ENCODE results near the gene CXCL17.

The CXCL17 gene

DNA sequence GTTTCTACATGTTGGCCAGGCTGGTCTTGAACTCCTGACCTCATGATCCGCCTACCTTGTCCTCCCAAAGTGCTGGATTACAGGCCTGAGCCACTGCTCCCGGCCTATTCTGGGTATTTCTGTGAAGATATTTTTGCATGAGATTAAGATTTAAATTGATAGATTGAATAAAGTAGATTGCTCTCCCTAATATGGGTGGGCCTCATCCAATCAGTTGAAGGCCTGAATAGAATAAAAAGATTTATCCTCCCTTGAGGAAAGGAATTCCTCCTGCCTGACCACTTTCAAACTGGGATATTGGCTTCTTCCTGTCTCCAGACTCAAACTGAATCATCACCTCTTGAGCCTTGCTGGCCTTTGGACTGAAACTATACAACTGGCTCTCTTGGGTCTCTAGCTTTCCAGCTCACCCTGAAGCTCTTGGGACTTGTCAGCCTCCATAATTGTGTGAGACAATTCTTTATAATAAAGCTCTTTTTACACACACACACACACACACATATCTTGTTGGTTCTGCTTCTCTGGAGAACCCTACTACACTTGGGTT, 36.1 kb upstream of the CXCL17 start:
- Histone ChIP-seq H3K36me3 (no peaks in the 10 kb centered on the region; a peak in 1 of 22 replicates), H3K27ac (peak overlapping the region in 9 of 11 experiments; percentile 75 to 97 (median 87); a peak in 16 of 22 replicates), H3K4me2 (peak overlapping the region in 9 of 11 experiments; percentile 68 to 93 (median 83); a peak in 18 of 22 replicates), H3K4me1 (peaks cover 37 to 100% (median 72%) of the 10 kb centered on the region in 10 experiments), H3K9me3 (replicated peaks in 1 of 11) (peaks cover 0 to 13% (median 0%) of the 10 kb centered on the region in 11 experiments; a peak in 3 of 22 replicates), H4K20me1 (no peaks in the 10 kb centered on the region), H3K9ac (peak overlapping the region in 1 of 11 experiments; percentile 78; a peak in 2 of 22 replicates), H3K27me3 (no peaks in the 10 kb centered on the region), H3K4me3 (no peak overlapping the region)
- TF ChIP-seq Cebpa-rat (IDR thresholded peaks at IDR 0.05): no peak

DNA sequence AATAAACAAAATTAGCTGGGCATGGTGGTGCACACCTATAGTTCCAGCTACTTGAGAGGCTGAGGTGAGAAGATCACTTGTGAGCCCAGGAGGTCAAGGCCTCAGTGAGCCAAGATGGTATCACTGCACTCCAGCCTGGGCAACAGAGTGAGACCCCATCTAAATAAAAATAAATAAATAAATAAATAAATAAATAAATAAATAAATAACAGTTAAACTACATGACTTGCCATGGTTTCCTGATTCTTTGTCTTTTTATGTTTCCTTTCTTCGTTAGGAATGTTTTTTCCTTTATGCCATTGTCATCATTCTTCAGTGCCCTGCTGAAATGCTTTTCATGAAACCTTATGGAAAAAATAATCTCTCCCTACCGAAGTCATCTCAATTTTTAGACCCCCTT, 35.2 kb upstream of the CXCL17 start:
- Histone ChIP-seq H3K4me3 (no peak overlapping the region), H3K4me2 (peak overlapping the region in 2 of 11 experiments; percentile 79 to 93; a peak in 2 of 22 replicates), H3K36me3 (no peaks in the 10 kb centered on the region; a peak in 1 of 22 replicates), H3K27me3 (no peaks in the 10 kb centered on the region), H3K4me1 (peaks cover 37 to 99% (median 73%) of the 10 kb centered on the region in 10 experiments), H3K9ac (no peak overlapping the region), H4K20me1 (no peaks in the 10 kb centered on the region), H3K9me3 (replicated peaks in 1 of 11) (peaks cover 0 to 13% (median 0%) of the 10 kb centered on the region in 11 experiments; a peak in 3 of 22 replicates), H3K27ac (peak overlapping the region in 7 of 11 experiments; percentile 84 to 97 (median 90); a peak in 8 of 22 replicates)
- no peak for TF ChIP-seq Cebpa-rat (IDR thresholded peaks at IDR 0.05)

DNA sequence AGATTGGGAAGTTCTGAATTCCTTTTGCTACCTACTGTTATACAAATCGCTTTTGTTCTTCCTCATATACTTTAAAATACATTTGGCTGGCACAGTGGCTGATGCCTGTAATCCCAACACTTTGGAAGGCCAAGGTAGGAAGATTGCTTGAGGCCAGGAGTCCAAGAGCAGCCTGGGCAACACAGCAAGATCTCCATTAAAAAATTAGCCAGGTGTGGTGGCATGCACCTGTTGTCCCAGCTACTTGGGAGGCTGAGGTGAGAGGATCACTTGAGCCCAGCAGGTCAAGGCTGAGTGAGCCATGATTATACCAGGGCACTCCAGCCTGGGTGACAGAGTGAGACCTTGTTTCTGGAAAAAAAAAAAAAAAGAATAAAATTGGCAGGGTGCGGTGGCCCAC, 34.4 kb upstream of the CXCL17 start:
- Histone ChIP-seq H3K4me3 (no peak overlapping the region), H3K9ac (no peak overlapping the region), H3K36me3 (no peaks in the 10 kb centered on the region; a peak in 1 of 22 replicates), H3K9me3 (replicated peaks in 1 of 11) (peaks cover 0 to 13% (median 0%) of the 10 kb centered on the region in 11 experiments; a peak in 3 of 22 replicates), H4K20me1 (no peaks in the 10 kb centered on the region), H3K4me1 (peaks cover 37 to 99% (median 75%) of the 10 kb centered on the region in 10 experiments), H3K27me3 (no peaks in the 10 kb centered on the region), H3K4me2 (peak overlapping the region in 2 of 11 experiments; percentile 14 to 35; a peak in 3 of 22 replicates), H3K27ac (peak overlapping the region in 7 of 11 experiments; percentile 9 to 96 (median 36); a peak in 9 of 22 replicates)
- TF ChIP-seq Cebpa-rat (IDR thresholded peaks at IDR 0.05): no peak

DNA sequence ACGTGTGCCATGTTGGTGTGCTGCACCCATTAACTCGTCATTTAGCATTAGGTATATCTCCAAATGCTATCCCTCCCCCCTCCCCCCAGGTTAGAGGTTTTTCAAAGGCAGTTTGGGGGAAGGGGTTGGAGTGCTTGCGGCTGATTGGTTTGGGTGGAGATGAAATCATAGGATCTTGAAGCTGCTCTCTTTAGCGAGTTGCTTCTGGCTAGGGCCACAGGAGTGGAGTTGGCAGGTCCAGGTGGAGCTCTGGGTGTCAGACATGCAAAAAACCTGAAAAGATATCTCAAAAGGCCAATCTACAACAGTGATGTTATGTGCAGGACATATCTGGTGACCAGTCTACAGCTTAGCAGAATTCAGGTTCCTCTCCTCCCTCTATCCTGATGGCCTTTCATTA, 32.6 kb upstream of the CXCL17 start:
- no peak for TF ChIP-seq Cebpa-rat (IDR thresholded peaks at IDR 0.05)
- peak overlapping the region in 7 of 11 experiments; percentile 11 to 95 (median 86); a peak in 9 of 22 replicates for H3K4me2 ChIP-seq
- H3K4me3 ChIP-seq: no peak overlapping the region
- H3K9me3 ChIP-seq (replicated peaks in 1 of 11): 0 out of 22 replicates have a peak, but pooled peaks cover 0 to 5% (median 0%) of the 10 kb centered on the region in 11 experiments
- no peaks in the 10 kb centered on the region for H3K27me3 ChIP-seq
- H3K36me3 ChIP-seq: no peaks in the 10 kb centered on the region; a peak in 1 of 22 replicates
- H3K9ac ChIP-seq: no peak overlapping the region
- peaks cover 25 to 100% (median 77%) of the 10 kb centered on the region in 10 experiments for H3K4me1 ChIP-seq
- no peaks in the 10 kb centered on the region for H4K20me1 ChIP-seq
- peak overlapping the region in 7 of 11 experiments; percentile 1 to 96 (median 35); a peak in 12 of 22 replicates for H3K27ac ChIP-seq

DNA sequence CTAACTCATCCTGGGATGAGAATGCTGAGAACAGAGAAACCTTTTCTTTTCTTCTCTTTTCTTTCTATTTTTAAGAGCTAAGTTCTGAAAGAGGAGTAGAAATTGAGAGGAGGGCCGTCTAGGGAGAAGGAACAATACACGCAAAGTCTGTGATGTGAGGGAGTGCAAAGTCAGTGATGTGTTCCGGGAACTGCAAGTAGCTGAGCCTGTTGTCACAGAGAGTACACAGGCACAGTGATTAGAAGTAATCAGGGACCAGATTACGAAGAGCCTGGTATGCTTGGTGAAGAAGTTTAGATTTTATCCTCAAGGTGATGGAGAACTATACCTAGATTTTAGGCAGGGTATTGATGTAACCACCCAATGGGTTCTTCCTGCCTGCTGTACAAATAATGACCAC, 32.0 kb upstream of the CXCL17 start:
- 0 out of 22 replicates have a peak, but pooled peaks of 1 of the 11 experiments have one; percentile 10 for TF ChIP-seq Cebpa-rat (IDR thresholded peaks at IDR 0.05)
- H3K4me2 ChIP-seq: peak overlapping the region in 9 of 11 experiments; percentile 4 to 95 (median 52); a peak in 14 of 22 replicates

DNA sequence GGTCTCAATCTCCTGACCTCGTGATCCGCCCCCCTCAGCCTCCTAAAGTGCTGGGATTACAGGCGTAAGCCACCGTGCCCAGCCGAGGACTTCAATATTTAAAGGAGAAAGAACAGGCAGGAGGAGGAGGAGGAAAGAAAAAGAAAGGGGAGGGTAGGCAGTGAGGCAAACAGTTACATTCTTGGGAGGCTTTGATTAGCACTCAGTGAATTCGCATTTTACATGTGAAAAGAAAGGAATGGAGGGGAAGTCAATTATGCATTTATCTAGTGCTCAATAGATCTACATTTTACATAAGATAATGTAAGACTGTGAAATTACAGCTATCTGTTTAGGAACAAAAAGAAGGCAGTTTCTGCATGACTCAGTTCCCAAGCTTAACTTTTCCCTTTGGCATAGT, 30.9 kb upstream of the CXCL17 start:
- 0 out of 22 replicates have a peak, but pooled peaks cover 0 to 5% (median 0%) of the 10 kb centered on the region in 11 experiments for H3K9me3 ChIP-seq (replicated peaks in 1 of 11)
- no peak for TF ChIP-seq Cebpa-rat (IDR thresholded peaks at IDR 0.05)
- peak overlapping the region in 8 of 11 experiments; percentile 3 to 95 (median 69); a peak in 14 of 22 replicates for H3K4me2 ChIP-seq
- no peaks in the 10 kb centered on the region for H4K20me1 ChIP-seq
- H3K27ac ChIP-seq: peak overlapping the region in 8 of 11 experiments; percentile 27 to 97 (median 92); a peak in 11 of 22 replicates
- H3K36me3 ChIP-seq: no peaks in the 10 kb centered on the region; a peak in 1 of 22 replicates
- H3K4me1 ChIP-seq: peaks cover 25 to 100% (median 76%) of the 10 kb centered on the region in 10 experiments
- no peaks in the 10 kb centered on the region for H3K27me3 ChIP-seq
- H3K9ac ChIP-seq: no peak overlapping the region
- no peak overlapping the region for H3K4me3 ChIP-seq

More for the DNA sequence above, 32.0 kb upstream of the CXCL17 start:
- Histone ChIP-seq H3K27ac (peak overlapping the region in 8 of 11 experiments; percentile 27 to 97 (median 92); a peak in 13 of 22 replicates), H3K4me1 (peaks cover 25 to 100% (median 76%) of the 10 kb centered on the region in 10 experiments), H3K36me3 (no peaks in the 10 kb centered on the region; a peak in 1 of 22 replicates), H3K9ac (peak overlapping the region in 4 of 11 experiments; percentile 3 to 49 (median 30); a peak in 6 of 22 replicates), H3K9me3 (replicated peaks in 1 of 11) (0 out of 22 replicates have a peak, but pooled peaks cover 0 to 5% (median 0%) of the 10 kb centered on the region in 11 experiments), H3K4me3 (no peak overlapping the region), H3K27me3 (no peaks in the 10 kb centered on the region), H4K20me1 (no peaks in the 10 kb centered on the region)

DNA sequence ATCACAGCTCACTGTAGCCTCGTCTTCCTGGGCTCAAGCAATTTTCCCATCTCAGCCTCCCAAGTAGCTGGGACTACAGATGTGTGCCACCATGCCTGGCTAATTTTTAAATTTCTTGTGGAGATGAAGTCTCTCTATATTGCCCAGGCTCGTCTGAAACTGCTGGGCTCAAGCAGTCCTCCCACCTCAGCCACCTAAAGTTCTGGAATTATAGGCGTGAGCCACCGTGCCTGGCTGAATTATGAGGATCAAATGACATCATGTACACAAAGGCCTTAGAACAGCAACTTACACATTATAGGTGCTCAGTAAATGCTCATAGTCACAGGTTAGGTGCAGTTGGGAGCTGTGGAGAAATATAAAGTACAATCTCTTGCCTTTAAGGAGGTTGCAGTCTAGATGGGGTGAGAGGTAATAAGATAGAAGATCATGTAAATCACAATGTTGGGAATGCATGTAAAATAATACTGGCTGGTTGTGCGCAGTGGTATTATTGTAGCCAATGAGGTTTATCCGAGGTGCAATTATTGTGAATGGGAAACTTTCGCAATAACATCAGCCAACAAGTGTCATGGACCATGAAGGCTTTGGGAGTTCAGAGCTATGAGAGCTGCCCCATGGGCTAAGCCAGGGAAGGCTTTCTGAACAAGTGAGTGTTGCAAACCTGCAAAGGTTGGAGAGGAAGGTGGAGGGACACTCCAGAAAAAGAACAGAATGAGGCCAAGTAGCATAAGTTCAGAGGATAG, 29.8 kb upstream of the CXCL17 start:
- 0 out of 22 replicates have a peak, but pooled peaks cover 0 to 5% (median 0%) of the 10 kb centered on the region in 11 experiments for H3K9me3 ChIP-seq (replicated peaks in 1 of 11)
- H3K36me3 ChIP-seq: no peaks in the 10 kb centered on the region
- peak overlapping the region in 10 of 11 experiments; percentile 6 to 95 (median 89); a peak in 18 of 22 replicates for H3K4me2 ChIP-seq
- peak overlapping the region in 5 of 11 experiments; percentile 79 to 82 (median 81); a peak in 7 of 22 replicates for H3K9ac ChIP-seq
- peak overlapping the region in 9 of 11 experiments; percentile 79 to 97 (median 91); a peak in 17 of 22 replicates for H3K27ac ChIP-seq
- no peaks in the 10 kb centered on the region for H3K27me3 ChIP-seq
- H3K4me1 ChIP-seq: peaks cover 32 to 100% (median 82%) of the 10 kb centered on the region in 10 experiments
- no peaks in the 10 kb centered on the region for H4K20me1 ChIP-seq
- peak in 8 of 11 experiments; percentile 34 to 83 (median 50); a peak in 12 of 22 replicates for TF ChIP-seq Cebpa-rat (IDR thresholded peaks at IDR 0.05)
- H3K4me3 ChIP-seq: no peak overlapping the region

DNA sequence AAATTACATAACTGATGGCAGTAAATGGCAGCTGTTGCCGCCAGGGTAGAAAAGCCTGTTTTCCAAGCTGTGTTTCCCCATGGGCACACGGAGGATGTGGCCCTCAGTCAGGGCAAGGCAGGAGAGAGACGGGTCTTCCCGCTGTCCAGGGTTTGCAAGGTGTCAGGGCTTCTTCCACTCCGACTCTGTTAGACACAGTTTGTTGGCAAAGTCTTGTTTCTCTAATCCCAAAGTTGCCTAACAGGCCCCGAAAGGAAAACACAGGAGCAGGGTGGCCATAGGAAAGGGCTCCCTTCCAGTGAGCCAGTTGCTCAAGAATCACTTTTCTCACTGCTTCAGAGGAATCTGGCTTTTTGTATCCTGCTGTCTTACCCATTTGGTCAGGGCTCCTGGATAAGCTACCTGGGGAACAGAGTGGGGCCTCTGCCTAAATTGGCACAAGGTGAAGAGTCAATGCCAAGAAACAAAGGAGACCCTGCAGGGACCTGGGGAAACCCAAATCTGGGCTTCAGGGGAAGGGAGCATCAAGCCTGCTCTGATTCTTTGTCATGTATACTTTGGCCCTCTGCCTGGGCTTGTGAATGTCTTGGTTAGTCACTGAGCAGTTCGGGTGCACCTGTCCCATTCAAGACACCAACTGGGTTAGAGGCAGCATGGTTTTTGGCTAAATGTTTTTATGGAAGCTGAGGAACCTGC, 29.0 kb upstream of the CXCL17 start:
- Histone ChIP-seq H3K4me1 (peaks cover 40 to 100% (median 91%) of the 10 kb centered on the region in 10 experiments), H3K4me2 (peak overlapping the region in 10 of 11 experiments; percentile 73 to 95 (median 89); a peak in 19 of 22 replicates), H3K9ac (peak overlapping the region in 8 of 11 experiments; percentile 53 to 82 (median 80); a peak in 12 of 22 replicates), H3K4me3 (no peak overlapping the region), H3K27me3 (no peaks in the 10 kb centered on the region), H3K27ac (peak overlapping the region in 9 of 11 experiments; percentile 79 to 97 (median 91); a peak in 18 of 22 replicates), H3K9me3 (replicated peaks in 1 of 11) (no peaks in the 10 kb centered on the region), H3K36me3 (no peaks in the 10 kb centered on the region), H4K20me1 (no peaks in the 10 kb centered on the region; a peak in 2 of 22 replicates)
- TF ChIP-seq Cebpa-rat (IDR thresholded peaks at IDR 0.05): no peak

Data from BLaER1 treated with 17β-estradiol and CSF1 and Interleukin-3, amounts not matched to agents 10 nM and 100 nM (cell line).